HepG2 (cell line): ENCODE data around the gene C16orf89. TPM values are rescaled to one million over a fixed set of nuclear protein-coding genes. Genes with fewer than 3 reads are reported as not detected.

Experiments used
- ERF ChIP-seq: IDR thresholded peaks from 2 replicates; pipeline ENCODE4 v1.6.1; 2018; ENCODE audit warnings: missing biosample characterization, missing genetic modification reagents
- MAF1 ChIP-seq: sonication (generic); formaldehyde crosslinking; IDR thresholded peaks from 2 replicates; pipeline ENCODE4 v1.5.0; 2020; ENCODE audit warnings: missing genetic modification reagents, borderline replicate concordance
- MEIS1 ChIP-seq: sonication (generic); formaldehyde crosslinking; IDR thresholded peaks from 2 replicates; pipeline ENCODE4 v1.9.0; 2021; ENCODE audit warnings: mild to moderate bottlenecking, missing genetic modification reagents, moderate library complexity, borderline replicate concordance
- PHF8 ChIP-seq: sonication (generic); formaldehyde crosslinking; IDR thresholded peaks from 2 replicates; pipeline ENCODE4 v1.5.0; 2020; ENCODE audit warnings: missing genetic modification reagents
- POLR2A ChIP-seq, 2 experiments: IDR thresholded peaks; 2 replicates each; pipeline ENCODE4 v1.6.1; 2011; ENCODE audit warnings: low read depth in 2 of 2, low read length in 2 of 2, mild to moderate bottlenecking in 1 of 2, moderate library complexity in 1 of 2; ENCODE audit not compliant: insufficient read depth in 1 of 2
- SALL1 ChIP-seq: sonication (generic); formaldehyde crosslinking; IDR thresholded peaks from 2 replicates; pipeline ENCODE4 v1.8.0; 2022; ENCODE audit warnings: mild to moderate bottlenecking, missing genetic modification reagents
- SIN3A ChIP-seq: IDR thresholded peaks from 2 replicates; pipeline ENCODE4 v1.6.1; 2011; ENCODE audit warnings: low read depth, mild to moderate bottlenecking, control low read depth, low read length, borderline replicate concordance
- ZBTB7B ChIP-seq: sonication (generic); formaldehyde crosslinking; IDR thresholded peaks from 2 replicates; pipeline ENCODE4 v1.4.0; 2020; ENCODE audit warnings: missing genetic modification reagents
- ZNF331 ChIP-seq: sonication (generic); formaldehyde crosslinking; IDR thresholded peaks from 2 replicates; pipeline ENCODE4 v1.4.0; 2020; ENCODE audit warnings: missing genetic modification reagents
- ZNF333 ChIP-seq: sonication (generic); formaldehyde crosslinking; IDR thresholded peaks from 2 replicates; pipeline ENCODE4 v1.4.0; 2020; ENCODE audit warnings: mild to moderate bottlenecking, missing genetic modification reagents, borderline replicate concordance
- ZNF607 ChIP-seq: sonication (generic); formaldehyde crosslinking; IDR thresholded peaks from 2 replicates; pipeline ENCODE4 v1.5.1; 2020; ENCODE audit warnings: missing genetic modification reagents, mild to moderate bottlenecking, borderline replicate concordance
- ZNF670 ChIP-seq: sonication (generic); formaldehyde crosslinking; IDR thresholded peaks from 2 replicates; pipeline ENCODE4 v1.8.0; 2022; ENCODE audit warnings: mild to moderate bottlenecking, missing genetic modification reagents, borderline replicate concordance
- ZNF747 ChIP-seq: sonication (generic); formaldehyde crosslinking; IDR thresholded peaks from 2 replicates; pipeline ENCODE4 v1.8.1; 2023; ENCODE audit warnings: missing genetic modification reagents, mild to moderate bottlenecking, borderline replicate concordance
- ZNF788 ChIP-seq: sonication (generic); formaldehyde crosslinking; IDR thresholded peaks from 2 replicates; pipeline ENCODE4 v1.5.0; 2020; ENCODE audit warnings: mild to moderate bottlenecking, missing genetic modification reagents, borderline replicate concordance
- polyA plus RNA-seq, 8 experiments: library from polyadenylated mRNA; depleted of rRNA in 3 of 8; stranded (reverse) in 7 of 8; unstranded in 1 of 8; fragments of >200 nt; fragmentation: Illumina TruSeq in 4 of 8; extraction: Trizol in 4 of 8; gene quantifications; 2 replicates each; pipeline versions ENCODE4 v1.2.1 to v1.2.3, GENCODE V29; 2011 to 2016; ENCODE audit warnings: low read depth in 4 of 8, missing spikeins in 1 of 8, mixed read lengths in 1 of 8; ENCODE audit not compliant: insufficient read depth in 1 of 8
- total RNA-seq, 5 experiments: library from RNA; depleted of rRNA; stranded (reverse); fragments of >200 nt; fragmentation: Illumina TruSeq; extraction: Trizol; gene quantifications; 2 replicates each; pipeline ENCODE4 v1.2.3, GENCODE V29; 2016; ENCODE audit warnings: low read depth in 1 of 5
- TF ChIP-seq, protein P1 (sequence below): sonication (generic); formaldehyde crosslinking; conservative IDR thresholded peaks from 2 replicates; pipeline ENCODE4 v1.4.0; 2020; ENCODE audit warnings: mild to moderate bottlenecking, missing genetic modification reagents, moderate library complexity
- TF ChIP-seq, protein P2 (sequence below): sonication (generic); formaldehyde crosslinking; IDR thresholded peaks from 2 replicates; pipeline ENCODE4 v1.5.1; 2020; ENCODE audit warnings: mild to moderate bottlenecking, missing genetic modification reagents, borderline replicate concordance
- TF ChIP-seq, protein P3 (sequence below): fragments of 450-650 bp; IDR thresholded peaks from 2 replicates; pipeline ENCODE4 v1.6.1; 2016
- TF ChIP-seq, protein P4 (sequence below): sonication (generic); formaldehyde crosslinking; IDR thresholded peaks from 2 replicates; pipeline ENCODE4 v1.4.0; 2020; ENCODE audit warnings: missing genetic modification reagents

The C16orf89 gene
- total and polyA plus RNA-seq, 2 of the 13 experiments (the other 11 are each of a cell fraction or from before 2014, with no cell fraction given): 1.9 to 3.4 TPM

DNA sequence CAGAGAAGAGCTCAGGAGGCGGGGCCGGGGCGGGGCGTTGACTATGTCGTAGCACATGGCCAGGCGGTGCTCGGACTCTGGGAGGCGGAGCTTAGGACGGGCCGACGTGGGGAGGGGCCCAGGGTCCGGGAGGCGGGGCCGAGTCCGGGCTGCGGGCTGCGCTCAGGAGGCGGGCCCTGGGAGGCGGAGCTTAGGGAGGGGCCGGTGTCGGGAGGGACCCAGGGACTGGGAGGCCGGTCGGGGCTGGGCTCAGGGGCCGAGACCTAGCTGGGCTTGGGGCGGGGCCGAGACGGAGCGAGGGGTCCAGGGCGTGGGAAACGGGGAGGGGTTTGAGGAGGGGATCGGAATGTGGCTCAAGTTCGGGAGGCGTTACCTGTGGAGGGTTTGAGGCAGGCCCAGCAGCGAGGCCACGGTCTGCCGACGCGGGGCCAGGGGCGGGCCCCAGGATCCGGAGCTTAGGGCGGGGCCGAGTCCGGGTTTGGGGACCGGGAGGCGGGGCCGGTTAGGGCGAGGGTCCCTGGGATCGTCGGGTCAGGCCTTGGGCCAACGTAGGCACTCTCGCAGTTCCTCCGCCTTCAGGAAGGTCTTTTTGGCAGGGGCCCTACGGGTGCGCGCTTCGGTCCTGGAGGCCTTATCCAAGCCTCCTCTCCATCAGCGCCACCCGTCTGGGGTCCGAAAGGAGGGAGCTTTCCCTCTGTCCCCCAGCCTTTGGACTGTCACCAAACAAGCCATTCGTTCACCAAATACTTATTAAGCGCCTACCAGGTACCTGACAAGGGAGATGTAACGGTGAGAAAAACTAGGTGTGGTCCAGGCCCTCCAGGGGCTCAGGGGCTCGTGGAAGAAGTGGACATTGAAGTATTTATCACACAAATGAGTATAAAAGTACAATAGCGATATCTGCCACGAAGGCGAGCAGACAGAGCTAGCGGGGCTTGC is 32.7 kb upstream of the C16orf89 start (continued):
- TF ChIP-seq, protein P1, sequence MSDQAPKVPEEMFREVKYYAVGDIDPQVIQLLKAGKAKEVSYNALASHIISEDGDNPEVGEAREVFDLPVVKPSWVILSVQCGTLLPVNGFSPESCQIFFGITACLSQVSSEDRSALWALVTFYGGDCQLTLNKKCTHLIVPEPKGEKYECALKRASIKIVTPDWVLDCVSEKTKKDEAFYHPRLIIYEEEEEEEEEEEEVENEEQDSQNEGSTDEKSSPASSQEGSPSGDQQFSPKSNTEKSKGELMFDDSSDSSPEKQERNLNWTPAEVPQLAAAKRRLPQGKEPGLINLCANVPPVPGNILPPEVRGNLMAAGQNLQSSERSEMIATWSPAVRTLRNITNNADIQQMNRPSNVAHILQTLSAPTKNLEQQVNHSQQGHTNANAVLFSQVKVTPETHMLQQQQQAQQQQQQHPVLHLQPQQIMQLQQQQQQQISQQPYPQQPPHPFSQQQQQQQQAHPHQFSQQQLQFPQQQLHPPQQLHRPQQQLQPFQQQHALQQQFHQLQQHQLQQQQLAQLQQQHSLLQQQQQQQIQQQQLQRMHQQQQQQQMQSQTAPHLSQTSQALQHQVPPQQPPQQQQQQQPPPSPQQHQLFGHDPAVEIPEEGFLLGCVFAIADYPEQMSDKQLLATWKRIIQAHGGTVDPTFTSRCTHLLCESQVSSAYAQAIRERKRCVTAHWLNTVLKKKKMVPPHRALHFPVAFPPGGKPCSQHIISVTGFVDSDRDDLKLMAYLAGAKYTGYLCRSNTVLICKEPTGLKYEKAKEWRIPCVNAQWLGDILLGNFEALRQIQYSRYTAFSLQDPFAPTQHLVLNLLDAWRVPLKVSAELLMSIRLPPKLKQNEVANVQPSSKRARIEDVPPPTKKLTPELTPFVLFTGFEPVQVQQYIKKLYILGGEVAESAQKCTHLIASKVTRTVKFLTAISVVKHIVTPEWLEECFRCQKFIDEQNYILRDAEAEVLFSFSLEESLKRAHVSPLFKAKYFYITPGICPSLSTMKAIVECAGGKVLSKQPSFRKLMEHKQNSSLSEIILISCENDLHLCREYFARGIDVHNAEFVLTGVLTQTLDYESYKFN (CRISPR knock-in tag): peak; percentile 49
- TF ChIP-seq POLR2A (IDR thresholded peaks at IDR 0.05; ENCODE audit: insufficient read depth in 1 of 2, low read depth in 2 of 2, low read length in 2 of 2) (peak in 1 of 2 experiments; percentile 67; a peak in 2 of 4 replicates), MEIS1 (CRISPR knock-in tag) (0 out of 2 replicates have a peak, but pooled peaks have one; percentile 10), SIN3A (peak; percentile 34; the same call in 1 of the 2 replicates), ZNF670 (CRISPR knock-in tag) (peak; percentile 74; the same call in 1 of the 2 replicates), ZNF333 (CRISPR knock-in tag) (peak; percentile 43; the same call in 1 of the 2 replicates), ZNF788 (peak; percentile 54; the same call in 1 of the 2 replicates), ZNF747 (CRISPR knock-in tag) (peak; percentile 93; the same call in 1 of the 2 replicates), ZNF607 (CRISPR knock-in tag) (peak; percentile 74; the same call in 1 of the 2 replicates), SALL1 (CRISPR knock-in tag) (peak; percentile 35), ZBTB7B (CRISPR knock-in tag) (peak; percentile 79; the same call in 1 of the 2 replicates), ZNF331 (CRISPR knock-in tag) (0 out of 2 replicates have a peak, but pooled peaks have one; percentile 9), PHF8 (CRISPR knock-in tag) (peak; percentile 72), MAF1 (CRISPR knock-in tag) (0 out of 2 replicates have a peak, but pooled peaks have one; percentile 25), ERF (CRISPR knock-in tag) (0 out of 2 replicates have a peak, but pooled peaks have one; percentile 28)
- TF ChIP-seq, protein P2, sequence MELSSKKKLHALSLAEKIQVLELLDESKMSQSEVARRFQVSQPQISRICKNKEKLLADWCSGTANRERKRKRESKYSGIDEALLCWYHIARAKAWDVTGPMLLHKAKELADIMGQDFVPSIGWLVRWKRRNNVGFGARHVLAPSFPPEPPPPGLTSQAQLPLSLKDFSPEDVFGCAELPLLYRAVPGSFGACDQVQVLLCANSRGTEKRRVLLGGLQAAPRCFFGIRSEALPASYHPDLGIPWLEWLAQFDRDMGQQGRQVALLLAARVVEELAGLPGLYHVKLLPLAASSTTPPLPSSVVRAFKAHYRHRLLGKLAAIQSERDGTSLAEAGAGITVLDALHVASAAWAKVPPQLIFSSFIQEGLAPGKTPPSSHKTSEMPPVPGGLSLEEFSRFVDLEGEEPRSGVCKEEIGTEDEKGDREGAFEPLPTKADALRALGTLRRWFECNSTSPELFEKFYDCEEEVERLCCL (CRISPR knock-in tag): peak; percentile 39; the same call in 1 of the 2 replicates
- TF ChIP-seq, protein P3, sequence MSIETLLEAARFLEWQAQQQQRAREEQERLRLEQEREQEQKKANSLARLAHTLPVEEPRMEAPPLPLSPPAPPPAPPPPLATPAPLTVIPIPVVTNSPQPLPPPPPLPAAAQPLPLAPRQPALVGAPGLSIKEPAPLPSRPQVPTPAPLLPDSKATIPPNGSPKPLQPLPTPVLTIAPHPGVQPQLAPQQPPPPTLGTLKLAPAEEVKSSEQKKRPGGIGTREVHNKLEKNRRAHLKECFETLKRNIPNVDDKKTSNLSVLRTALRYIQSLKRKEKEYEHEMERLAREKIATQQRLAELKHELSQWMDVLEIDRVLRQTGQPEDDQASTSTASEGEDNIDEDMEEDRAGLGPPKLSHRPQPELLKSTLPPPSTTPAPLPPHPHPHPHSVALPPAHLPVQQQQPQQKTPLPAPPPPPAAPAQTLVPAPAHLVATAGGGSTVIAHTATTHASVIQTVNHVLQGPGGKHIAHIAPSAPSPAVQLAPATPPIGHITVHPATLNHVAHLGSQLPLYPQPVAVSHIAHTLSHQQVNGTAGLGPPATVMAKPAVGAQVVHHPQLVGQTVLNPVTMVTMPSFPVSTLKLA: peak; percentile 69
- TF ChIP-seq, protein P4, sequence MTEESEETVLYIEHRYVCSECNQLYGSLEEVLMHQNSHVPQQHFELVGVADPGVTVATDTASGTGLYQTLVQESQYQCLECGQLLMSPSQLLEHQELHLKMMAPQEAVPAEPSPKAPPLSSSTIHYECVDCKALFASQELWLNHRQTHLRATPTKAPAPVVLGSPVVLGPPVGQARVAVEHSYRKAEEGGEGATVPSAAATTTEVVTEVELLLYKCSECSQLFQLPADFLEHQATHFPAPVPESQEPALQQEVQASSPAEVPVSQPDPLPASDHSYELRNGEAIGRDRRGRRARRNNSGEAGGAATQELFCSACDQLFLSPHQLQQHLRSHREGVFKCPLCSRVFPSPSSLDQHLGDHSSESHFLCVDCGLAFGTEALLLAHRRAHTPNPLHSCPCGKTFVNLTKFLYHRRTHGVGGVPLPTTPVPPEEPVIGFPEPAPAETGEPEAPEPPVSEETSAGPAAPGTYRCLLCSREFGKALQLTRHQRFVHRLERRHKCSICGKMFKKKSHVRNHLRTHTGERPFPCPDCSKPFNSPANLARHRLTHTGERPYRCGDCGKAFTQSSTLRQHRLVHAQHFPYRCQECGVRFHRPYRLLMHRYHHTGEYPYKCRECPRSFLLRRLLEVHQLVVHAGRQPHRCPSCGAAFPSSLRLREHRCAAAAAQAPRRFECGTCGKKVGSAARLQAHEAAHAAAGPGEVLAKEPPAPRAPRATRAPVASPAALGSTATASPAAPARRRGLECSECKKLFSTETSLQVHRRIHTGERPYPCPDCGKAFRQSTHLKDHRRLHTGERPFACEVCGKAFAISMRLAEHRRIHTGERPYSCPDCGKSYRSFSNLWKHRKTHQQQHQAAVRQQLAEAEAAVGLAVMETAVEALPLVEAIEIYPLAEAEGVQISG (CRISPR knock-in tag): peak; percentile 62
